PC-3 (cell line): ENCODE measurements around the gene CERS6.

ENCODE experiments used
- EZH2 ChIP-seq: fragments of 300-600 bp; sonication (generic); IDR thresholded peaks from one replicate; pipeline ENCODE4 v1.6.1; 2017; ENCODE audit warnings: antibody characterized with exemption, mild to moderate bottlenecking, low read length; ENCODE audit not compliant: unreplicated experiment
- TF ChIP-seq, protein P1 (sequence below): fragments of 300-600 bp; sonication (generic); conservative IDR thresholded peaks from 2 replicates; pipeline ENCODE4 v1.5.1; 2017; ENCODE audit warnings: antibody characterized with exemption, low read depth, mild to moderate bottlenecking, low read length

DNA sequence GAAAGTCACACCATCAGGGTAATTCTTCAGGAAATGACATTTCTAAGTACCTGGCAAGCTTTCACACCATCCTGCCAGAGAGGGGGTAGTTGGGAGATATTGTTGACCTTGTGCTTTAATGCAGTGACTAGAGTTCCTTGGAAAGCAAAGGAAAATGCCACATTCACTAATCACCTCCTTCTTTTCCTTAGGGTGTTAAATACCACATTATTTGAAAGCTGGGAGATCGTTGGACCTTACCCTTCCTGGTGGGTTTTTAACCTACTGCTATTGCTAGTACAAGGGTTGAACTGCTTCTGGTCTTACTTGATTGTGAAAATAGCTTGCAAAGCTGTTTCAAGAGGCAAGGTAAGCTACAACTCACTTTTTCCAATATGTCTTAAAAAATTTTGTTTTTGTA is 309.3 kb downstream of the CERS6 start:
- TF ChIP-seq, protein P1, sequence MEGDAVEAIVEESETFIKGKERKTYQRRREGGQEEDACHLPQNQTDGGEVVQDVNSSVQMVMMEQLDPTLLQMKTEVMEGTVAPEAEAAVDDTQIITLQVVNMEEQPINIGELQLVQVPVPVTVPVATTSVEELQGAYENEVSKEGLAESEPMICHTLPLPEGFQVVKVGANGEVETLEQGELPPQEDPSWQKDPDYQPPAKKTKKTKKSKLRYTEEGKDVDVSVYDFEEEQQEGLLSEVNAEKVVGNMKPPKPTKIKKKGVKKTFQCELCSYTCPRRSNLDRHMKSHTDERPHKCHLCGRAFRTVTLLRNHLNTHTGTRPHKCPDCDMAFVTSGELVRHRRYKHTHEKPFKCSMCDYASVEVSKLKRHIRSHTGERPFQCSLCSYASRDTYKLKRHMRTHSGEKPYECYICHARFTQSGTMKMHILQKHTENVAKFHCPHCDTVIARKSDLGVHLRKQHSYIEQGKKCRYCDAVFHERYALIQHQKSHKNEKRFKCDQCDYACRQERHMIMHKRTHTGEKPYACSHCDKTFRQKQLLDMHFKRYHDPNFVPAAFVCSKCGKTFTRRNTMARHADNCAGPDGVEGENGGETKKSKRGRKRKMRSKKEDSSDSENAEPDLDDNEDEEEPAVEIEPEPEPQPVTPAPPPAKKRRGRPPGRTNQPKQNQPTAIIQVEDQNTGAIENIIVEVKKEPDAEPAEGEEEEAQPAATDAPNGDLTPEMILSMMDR, result no peak
- no peak for TF ChIP-seq EZH2
